HCT116 (cell line): ENCODE measurements around the gene RIPOR2. TPM values are rescaled to one million over a fixed set of nuclear protein-coding genes. Genes with fewer than 3 reads are reported as not detected.

Experiments used
- ATAC-seq: fragments of 200-7000 bp; cut with Tn5 transposase; 2 replicates; pipeline ENCODE4 v1.9.1; 2020; ENCODE audit warnings: mild to moderate bottlenecking, moderate library complexity
- BruUV-seq: library from RNA; stranded (reverse); fragments of 400-500 nt; replicated peaks from 2 replicates; lab custom pipeline; 2021; lab: Mats Ljungman, UMichigan
- CTCF ChIA-PET: fragments of 300-600 bp; sonication (Branson Sonifier 250); formaldehyde crosslinking; loops from one replicate; lab custom pipeline; 2021; ENCODE audit warnings: antibody characterized with exemption; lab: Charles Lee
- POLR2A ChIA-PET: fragments of 300-600, 350-600 bp; sonication (Branson Sonifier 250); formaldehyde crosslinking; loops from one replicate; lab custom pipeline; 2021; ENCODE audit warnings: antibody characterized with exemption; lab: Charles Lee
- RAD21 ChIA-PET, 2 experiments: fragments of 300-600 bp; sonication (Branson Sonifier 250); formaldehyde crosslinking; loops; one replicate each; lab custom pipeline; 2023; ENCODE audit warnings: low total read pairs in 2 of 2; ENCODE audit not compliant: uncharacterized antibody in 2 of 2, unreplicated experiment in 2 of 2, low non-redundant PET in 1 of 2; lab: Charles Lee
- DNase-seq: peaks from one replicate; pipeline ENCODE4 v3.0.0-alpha.2; 2010; ENCODE audit warnings: low read depth, low spot score
- H2AFZ ChIP-seq: fragments of 200-600 bp; shearing (Covaris generic), sonication (generic); 2 replicates; pipeline ENCODE4 v1.6.1; 2017; ENCODE audit warnings: low read depth, mixed run types, mixed read lengths, antibody characterized with exemption, low read length; ENCODE audit not compliant: poor library complexity, severe bottlenecking
- H3K27ac ChIP-seq: 2 replicates; pipeline ENCODE4 v1.5.1; 2012; ENCODE audit warnings: low read depth, low read length
- H3K27me3 ChIP-seq: fragments of 200-600 bp; sonication (generic); 2 replicates; pipeline ENCODE4 v1.6.1; 2016; ENCODE audit warnings: mixed run types, low read length, mixed read lengths; ENCODE audit not compliant: insufficient read depth
- H3K36me3 ChIP-seq, 2 experiments: fragments of 200-500 bp in 1 of 2; fragments of 200-600 bp in 1 of 2; sonication (Bioruptor generic) in 1 of 2; sonication (generic) in 1 of 2; 2 replicates each; pipeline versions ENCODE4 v1.5.1 to v1.6.1; 2014 to 2016; ENCODE audit warnings: low read length in 2 of 2, inconsistent platforms in 1 of 2, mixed read lengths in 1 of 2, mixed run types in 1 of 2; ENCODE audit not compliant: insufficient read depth in 2 of 2, control insufficient read depth in 1 of 2
- H3K4me1 ChIP-seq, 2 experiments: fragments of 200-600 bp in 1 of 2; sonication (generic) in 1 of 2; 2 replicates each; pipeline versions ENCODE4 v1.5.1 to v1.6.1; 2012 to 2017; ENCODE audit warnings: low read length in 2 of 2, inconsistent platforms in 1 of 2, mild to moderate bottlenecking in 1 of 2, mixed read lengths in 1 of 2, mixed run types in 1 of 2, moderate library complexity in 1 of 2; ENCODE audit not compliant: insufficient read depth in 2 of 2, control insufficient read depth in 1 of 2
- H3K4me2 ChIP-seq: fragments of 200-600 bp; sonication (generic); 2 replicates; pipeline ENCODE4 v1.6.1; 2017; ENCODE audit warnings: mixed run types, low read length, mixed read lengths
- H3K4me3 ChIP-seq, 2 experiments: fragments of 200-600 bp in 1 of 2; sonication (generic) in 1 of 2; replicated peaks in 1 of 2; 2 replicates each; pipeline ENCODE4 v1.5.1; 2011 to 2016; ENCODE audit warnings: low read length in 2 of 2, control low read depth in 1 of 2, low read depth in 1 of 2, mild to moderate bottlenecking in 1 of 2, mixed read lengths in 1 of 2, mixed run types in 1 of 2
- H3K79me2 ChIP-seq: fragments of 200-600 bp; sonication (generic); 2 replicates; pipeline ENCODE4 v1.6.1; 2017; ENCODE audit warnings: mild to moderate bottlenecking, mixed run types, low read length, moderate library complexity, mixed read lengths; ENCODE audit not compliant: insufficient read depth
- H3K9ac ChIP-seq: fragments of 200-600 bp; sonication (generic); 2 replicates; pipeline ENCODE4 v1.6.1; 2016; ENCODE audit warnings: low read length, mixed read lengths
- H3K9me2 ChIP-seq: fragments of 200-600 bp; sonication (generic), shearing (Covaris generic); 2 replicates; pipeline ENCODE4 v1.6.1; 2017; ENCODE audit warnings: mixed run types, mild to moderate bottlenecking, moderate library complexity; ENCODE audit not compliant: insufficient read depth
- H3K9me3 ChIP-seq, 2 experiments: fragments of 200-500 bp in 1 of 2; fragments of 200-600 bp in 1 of 2; sonication (Bioruptor generic) in 1 of 2; sonication (generic) in 1 of 2; 2 replicates each; pipeline ENCODE4 v1.6.1; 2014 to 2017; ENCODE audit warnings: low read length in 2 of 2, mixed read lengths in 2 of 2, inconsistent platforms in 1 of 2, low read depth in 1 of 2, mild to moderate bottlenecking in 1 of 2, mixed run types in 1 of 2, moderate library complexity in 1 of 2; ENCODE audit not compliant: control insufficient read depth in 1 of 2, insufficient read depth in 1 of 2
- H4K20me1 ChIP-seq: fragments of 200-600 bp; sonication (generic), shearing (Covaris generic); 2 replicates; pipeline ENCODE4 v1.6.1; 2017; ENCODE audit warnings: mixed run types, mild to moderate bottlenecking, moderate library complexity; ENCODE audit not compliant: insufficient read depth
- CBX3 ChIP-seq: IDR thresholded peaks from 2 replicates; pipeline ENCODE4 v1.6.1; 2012; ENCODE audit warnings: low read depth
- CTCF ChIP-seq, 3 experiments: fragments of 200-600 bp in 1 of 3; sonication (generic) in 1 of 3; IDR thresholded peaks in 2 of 3; conservative IDR thresholded peaks in 1 of 3; 2 replicates each; pipeline ENCODE4 v1.5.1; 2012 to 2017; ENCODE audit warnings: low read depth in 2 of 3, low read length in 2 of 3, antibody characterized with exemption in 1 of 3, borderline replicate concordance in 1 of 3, control low read depth in 1 of 3, mild to moderate bottlenecking in 1 of 3, mixed read lengths in 1 of 3, mixed run types in 1 of 3, moderate library complexity in 1 of 3; ENCODE audit not compliant: insufficient read depth in 1 of 3
- EGR1 ChIP-seq: IDR thresholded peaks from 2 replicates; pipeline ENCODE4 v1.6.1; 2012; ENCODE audit warnings: low read depth
- ELF1 ChIP-seq: IDR thresholded peaks from 2 replicates; pipeline ENCODE4 v1.6.1; 2012; ENCODE audit warnings: low read depth, borderline replicate concordance
- EZH2phosphoT487 ChIP-seq: fragments of 200-600 bp; IDR thresholded peaks from 2 replicates; pipeline ENCODE4 v1.6.1; 2018; ENCODE audit warnings: antibody characterized with exemption, borderline replicate concordance
- JUND ChIP-seq: IDR thresholded peaks from 2 replicates; pipeline ENCODE4 v1.6.1; 2012
- MAX ChIP-seq: IDR thresholded peaks from 2 replicates; pipeline ENCODE4 v1.6.1; 2012
- POLR2AphosphoS5 ChIP-seq: IDR thresholded peaks from 2 replicates; pipeline ENCODE4 v1.6.1; 2011; ENCODE audit warnings: mild to moderate bottlenecking, low read depth, low read length, moderate library complexity
- RAD21 ChIP-seq: IDR thresholded peaks from 2 replicates; pipeline ENCODE4 v1.6.1; 2012; ENCODE audit warnings: low read depth, mild to moderate bottlenecking
- REST ChIP-seq: IDR thresholded peaks from 2 replicates; pipeline ENCODE4 v1.6.1; 2012; ENCODE audit warnings: low read depth
- SIN3A ChIP-seq: IDR thresholded peaks from 2 replicates; pipeline ENCODE4 v1.6.1; 2012; ENCODE audit warnings: low read depth
- SP1 ChIP-seq: IDR thresholded peaks from 2 replicates; pipeline ENCODE4 v1.6.1; 2012; ENCODE audit warnings: low read depth
- SRF ChIP-seq: IDR thresholded peaks from 2 replicates; pipeline ENCODE4 v1.6.1; 2012; ENCODE audit warnings: low read depth
- TCF7L2 ChIP-seq: IDR thresholded peaks from 2 replicates; pipeline ENCODE4 v1.7.0; 2011; ENCODE audit warnings: borderline replicate concordance, inconsistent platforms; ENCODE audit not compliant: insufficient read depth, insufficient read length; ENCODE audit errors: extremely low read depth
- YY1 ChIP-seq: IDR thresholded peaks from 2 replicates; pipeline ENCODE4 v1.6.1; 2011; ENCODE audit warnings: low read length, low read depth, moderate library complexity, mild to moderate bottlenecking; ENCODE audit not compliant: insufficient replicate concordance; ENCODE audit errors: extremely low read depth
- ZBTB33 ChIP-seq: IDR thresholded peaks from 2 replicates; pipeline ENCODE4 v1.6.1; 2011; ENCODE audit warnings: mild to moderate bottlenecking, low read length, moderate library complexity; ENCODE audit not compliant: insufficient replicate concordance; ENCODE audit errors: extremely low read depth
- intact Hi-C: fragments of 100-400 bp; cut with micrococcal nuclease; formaldehyde crosslinking; loops from 2 replicates; pipeline ENCODE4 v1.10.0; 2022
- total RNA-seq: library from RNA; stranded (reverse); gene quantifications from one replicate; pipeline ENCODE4 v1.2.1, GENCODE V29; 2021; ENCODE audit not compliant: unreplicated experiment

RIPOR2 gene
- total RNA-seq, 1 experiment from 2014 or later: 0.44 TPM

- Histone ChIP-seq H4K20me1 (no peaks in the 10 kb centered on the region), H3K4me1 (no peaks in the 10 kb centered on the region), H3K27ac (no peak overlapping the region), H3K9me2 (no peaks in the 10 kb centered on the region), H3K36me3 (no peaks in the 10 kb centered on the region), H3K79me2 (no peaks in the 10 kb centered on the region), H3K9me3 (no peaks in the 10 kb centered on the region), H3K4me3 (no peak overlapping the region), H3K9ac (no peak overlapping the region), H2AFZ (no peak overlapping the region), H3K27me3 (no peaks in the 10 kb centered on the region), H3K4me2 (no peak overlapping the region)
- no TSS peak for BruUV-seq
- ChIA-PET CTCF (interaction anchor here (1.4 kb wide), 1 partner anchor 9 kb away, joined by 6 read pairs; no protein-coding TSS in a partner anchor), RAD21 (no interaction called here), POLR2A (no interaction called here)
- TF ChIP-seq REST (no peak), SP1 (no peak), EZH2phosphoT487 (no peak), SRF (no peak), ZBTB33 (no peak), YY1 (no peak), CTCF (IDR thresholded peaks at IDR 0.05 in 2 of 3, conservative IDR thresholded peaks at IDR 0.05 in 1 of 3; ENCODE audit: borderline replicate concordance in 1 of 3, insufficient read depth in 1 of 3, low read depth in 2 of 3, low read length in 2 of 3) (no peak), ELF1 (no peak), CBX3 (no peak), EGR1 (no peak), RAD21 (no peak), SIN3A (no peak), MAX (no peak), POLR2AphosphoS5 (no peak), TCF7L2 (no peak), JUND (no peak)
- DNase-seq: no peak
- intact Hi-C loops: no loop called here
- no peak for ATAC-seq
Measured at GRCh38 chr6:24925661-24926060, 10.1 kb downstream of the RIPOR2 start.
